Stimulated activated CD8-positive, alpha-beta memory T cell treated with anti-CD3 and anti-CD28 coated beads, Interleukin-4, amount 100 ng/mL, for 24 hours (primary cell): Measurements from ENCODE around the gene PNPLA2.

Experiments
- DNase-seq: peaks from one replicate; pipeline ENCODE4 v3.0.0-alpha.2; 2020; ENCODE audit warnings: low read depth

Gene PNPLA2

GRCh38 chr11:831118-831864, 12.6 kb downstream of the PNPLA2 start:
- DNase-seq = no peak

DNA sequence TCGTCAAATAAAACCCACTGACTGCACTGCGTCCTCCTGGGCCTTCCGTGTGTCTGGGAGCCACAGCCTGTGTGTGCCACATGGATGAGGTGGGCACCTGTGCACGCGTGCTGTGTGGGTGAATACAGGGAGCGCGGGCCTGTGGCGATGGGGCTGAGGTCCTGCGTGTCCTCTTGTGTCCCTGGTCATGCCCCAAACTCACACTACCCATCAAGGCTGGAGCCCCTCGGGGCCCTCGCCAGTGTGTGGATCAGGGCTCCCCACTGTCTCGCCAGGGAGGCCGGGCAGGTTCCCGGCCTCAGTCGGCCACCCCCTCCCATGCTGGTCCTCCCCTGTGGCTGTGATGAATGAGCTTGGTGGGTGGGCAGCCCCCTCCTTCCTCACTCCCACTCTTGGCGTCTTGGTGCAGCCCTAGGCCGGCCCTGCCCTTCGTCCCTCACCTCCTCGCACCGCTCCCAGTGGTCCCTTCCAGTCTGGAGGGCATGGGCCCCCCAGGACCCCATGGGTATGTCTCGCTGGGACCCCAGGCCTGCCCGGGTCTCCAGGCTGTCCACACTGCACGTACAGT, 13.3 kb downstream of the PNPLA2 start:
- DNase-seq = no peak

DNA sequence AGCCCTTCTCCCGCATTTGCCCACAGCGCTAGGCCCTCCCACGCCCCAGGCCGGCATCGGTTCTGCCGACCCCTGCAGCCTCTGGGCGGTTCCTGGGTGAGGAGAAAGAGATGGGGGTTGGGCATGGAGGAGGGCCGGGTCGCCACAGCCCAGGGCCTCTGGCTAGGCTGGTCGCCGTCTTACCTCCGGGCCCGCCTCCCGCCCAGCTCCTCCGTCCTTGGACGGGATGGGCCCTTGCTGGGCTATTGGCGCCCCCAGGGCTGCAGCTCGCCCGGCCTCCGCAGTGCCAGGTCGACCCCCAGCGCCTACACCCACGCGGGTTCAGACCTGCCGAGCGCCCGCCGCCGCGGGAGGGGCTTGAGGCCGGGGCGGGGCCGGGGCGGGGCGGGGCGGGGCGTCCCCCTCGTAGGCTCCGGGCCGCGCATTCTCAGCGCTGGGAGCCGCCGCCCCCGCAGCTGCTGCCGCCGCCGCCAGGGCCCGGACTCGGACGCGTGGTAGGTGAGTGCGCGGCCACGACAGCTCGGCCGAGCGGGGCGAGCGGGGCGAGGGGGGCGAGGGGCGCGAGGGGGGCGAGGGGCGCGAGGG, 13.9 kb downstream of the PNPLA2 start, which contains the start of gene CD151:
Gene CD151 (plus strand): TSS at position 424 of the 585 bp plus-strand sequence. CDS start 3,118 bp downstream, outside the sequence.
- no peak for DNase-seq

DNA sequence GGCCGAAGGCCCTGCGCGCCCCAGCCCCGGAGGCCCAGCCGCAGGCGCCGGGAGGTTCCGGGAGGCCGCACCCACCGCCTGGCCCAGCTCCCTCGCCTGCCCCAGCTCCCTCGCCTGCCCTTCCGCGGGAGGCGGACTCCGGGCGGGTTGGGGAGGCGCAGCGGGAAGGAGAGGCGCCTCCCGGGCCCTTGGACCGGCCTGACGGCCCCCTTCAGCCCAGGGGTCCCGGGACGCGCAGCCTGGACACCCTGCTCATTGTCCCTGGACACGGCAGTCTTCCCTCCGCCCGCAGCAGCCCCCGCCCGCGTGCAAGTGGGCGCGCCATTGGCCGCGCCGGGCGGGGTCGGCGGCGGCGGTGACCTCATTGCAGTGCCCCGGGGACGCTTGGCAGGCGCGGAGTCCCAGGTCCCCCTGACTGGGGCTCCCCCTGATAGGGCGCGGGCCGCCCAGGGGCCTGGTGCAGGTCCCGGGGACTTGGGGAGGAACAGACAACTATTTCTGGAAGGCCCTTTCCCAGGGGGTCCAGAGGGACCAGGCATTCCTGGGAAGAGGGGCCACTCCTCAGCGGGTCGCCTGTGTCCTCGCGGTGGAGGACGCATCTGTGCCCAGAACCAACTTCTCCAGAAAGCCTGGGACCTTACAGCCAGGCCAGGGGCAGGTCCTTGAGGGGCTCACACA, 14.5 kb downstream of the PNPLA2 start:
- DNase-seq = no peak

- no peak for DNase-seq
These were observed 15.2 kb downstream of the PNPLA2 start for GRCh38 chr11:833849-834311.

- DNase-seq = no peak
These were observed 15.9 kb downstream of the PNPLA2 start for GRCh38 chr11:834371-835316.

DNA sequence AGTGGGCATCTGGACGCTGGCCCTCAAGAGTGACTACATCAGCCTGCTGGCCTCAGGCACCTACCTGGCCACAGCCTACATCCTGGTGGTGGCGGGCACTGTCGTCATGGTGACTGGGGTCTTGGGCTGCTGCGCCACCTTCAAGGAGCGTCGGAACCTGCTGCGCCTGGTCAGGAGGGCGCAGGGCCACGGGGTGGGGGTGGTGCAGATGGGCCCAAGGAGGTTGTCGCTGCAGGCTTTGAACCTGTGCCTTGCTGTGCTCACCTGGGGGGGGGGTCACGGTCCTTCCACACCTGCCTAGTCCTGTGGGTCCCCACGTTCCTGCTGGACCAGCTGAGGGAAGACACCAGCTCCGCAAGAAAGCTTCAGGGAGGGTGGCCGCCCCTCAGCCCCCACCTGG, 17.6 kb downstream of the PNPLA2 start:
- no peak for DNase-seq

- DNase-seq = no peak
These were observed 18.0 kb downstream of the PNPLA2 start for GRCh38 chr11:836700-837099.

GRCh38 chr11:837189-837989, 18.7 kb downstream of the PNPLA2 start:
- DNase-seq = no peak

DNA sequence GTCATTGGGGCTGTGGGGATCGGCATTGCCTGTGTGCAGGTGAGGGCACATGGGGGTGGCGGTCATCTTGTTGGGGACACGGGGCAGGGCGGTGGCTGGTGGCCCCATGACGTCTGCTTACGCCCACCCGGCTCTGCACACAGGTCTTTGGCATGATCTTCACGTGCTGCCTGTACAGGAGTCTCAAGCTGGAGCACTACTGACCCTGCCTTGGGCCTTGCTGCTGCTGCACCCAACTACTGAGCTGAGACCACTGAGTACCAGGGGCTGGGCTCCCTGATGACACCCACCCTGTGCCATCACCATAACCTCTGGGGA, 19.2 kb downstream of the PNPLA2 start:
- DNase-seq = no peak

DNA sequence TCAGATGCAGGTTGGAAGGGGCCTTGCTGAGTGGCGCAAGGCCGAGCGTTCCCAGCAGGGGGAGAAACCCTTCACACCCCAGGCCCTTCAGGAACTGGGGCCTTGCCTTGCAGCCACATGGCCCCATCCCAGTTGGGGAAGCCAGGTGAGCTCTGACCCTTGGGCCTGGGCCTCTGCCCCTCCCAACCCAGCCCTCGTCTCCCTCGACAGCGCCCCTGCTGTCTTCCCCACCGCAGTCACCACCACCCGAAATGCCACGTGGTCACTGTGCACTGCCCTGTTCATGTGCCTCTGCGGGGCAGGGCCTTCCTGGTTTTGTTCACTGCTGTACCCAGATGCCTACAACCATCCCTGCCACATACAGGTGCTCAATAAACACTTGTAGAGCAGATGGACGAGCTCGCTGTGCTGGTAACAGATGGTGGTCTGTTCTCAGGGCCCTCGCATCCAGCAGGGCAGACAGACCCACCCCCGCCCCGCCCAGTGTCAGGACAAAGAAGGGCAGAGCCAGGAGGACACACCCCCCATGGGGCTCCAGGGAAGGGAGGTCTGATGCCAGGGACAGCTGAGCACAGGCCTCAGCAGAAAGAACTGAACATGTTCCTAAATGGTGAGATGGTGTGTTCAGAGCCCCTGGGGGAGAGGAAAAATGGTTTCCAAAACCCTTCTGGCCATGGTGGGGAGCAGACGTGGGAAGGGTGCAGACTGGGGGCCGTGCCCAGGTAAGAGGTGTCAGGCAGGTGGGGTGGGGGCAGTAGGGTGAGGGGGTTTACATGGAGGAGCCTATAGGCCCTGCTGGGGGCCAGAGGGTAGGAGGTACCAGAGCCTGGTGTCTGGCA, 19.9 kb downstream of the PNPLA2 start:
- DNase-seq = no peak

- DNase-seq = no peak
These were observed 20.5 kb downstream of the PNPLA2 start for GRCh38 chr11:839280-839623.

GRCh38 chr11:839875-840617, 21.3 kb downstream of the PNPLA2 start:
- DNase-seq = no peak

- DNase-seq = no peak
These were observed 23.3 kb downstream of the PNPLA2 start for GRCh38 chr11:841981-842369.

- peak; percentile 84 for DNase-seq
These were observed 23.8 kb downstream of the PNPLA2 start, which contains the start of the genes POLR2L and TSPAN4 for GRCh38 chr11:842370-843002. TSS of gene POLR2L (minus strand) at chr11:842529. CDS start at chr11:842508, 21 bp downstream. TSS of gene TSPAN4 (plus strand) at chr11:842852. CDS start at chr11:850305, 7,453 bp downstream.

- DNase-seq = no peak
These were observed 24.5 kb downstream of the PNPLA2 start for GRCh38 chr11:843086-843734.

GRCh38 chr11:843818-844692, 25.3 kb downstream of the PNPLA2 start:
- no peak for DNase-seq
